ENCODE results near the gene DCTD.

Gene DCTD

DNA sequence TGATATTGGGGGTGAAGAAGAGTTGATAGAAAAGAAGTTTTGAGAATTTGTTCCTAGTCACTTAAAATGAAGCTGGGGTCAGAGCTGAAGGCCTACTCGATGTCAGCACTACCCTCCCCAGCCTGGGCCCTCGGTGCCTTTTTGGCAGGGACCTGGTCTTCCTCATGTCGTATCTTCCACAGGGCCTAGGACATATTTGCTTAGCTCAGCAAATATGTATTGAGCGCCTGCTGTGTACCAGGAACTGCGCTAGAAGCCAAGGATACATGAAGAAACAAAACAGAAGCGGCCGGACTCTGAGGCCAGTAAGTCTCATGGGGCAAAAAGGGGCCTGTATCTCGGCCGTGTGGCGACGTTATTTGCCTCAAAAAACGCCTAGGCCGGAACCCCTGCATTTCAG lies 44.3 kb downstream of the DCTD start:
- no peak for DNase-seq (ENCODE audit: low read depth in 2 of 2)

DNA sequence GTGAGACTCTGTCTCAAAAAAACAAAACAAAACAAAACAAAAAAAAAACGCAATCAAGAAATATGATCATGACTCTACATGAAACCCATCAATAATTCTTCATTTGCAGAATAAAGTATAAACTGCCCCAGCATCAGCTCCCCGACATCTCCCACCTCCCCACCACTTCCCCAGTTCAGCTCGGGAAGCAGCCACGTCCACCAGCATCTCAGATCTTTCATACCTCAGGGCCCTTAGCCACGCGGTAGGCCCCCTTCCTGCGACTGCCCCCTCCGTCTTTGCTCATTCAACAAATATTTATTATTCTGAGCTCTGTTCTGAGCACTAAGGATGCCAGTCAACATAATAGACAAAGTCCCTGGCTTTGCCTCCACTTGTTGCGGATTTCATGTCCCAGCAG lies 45.6 kb downstream of the DCTD start:
- DNase-seq (ENCODE audit: low read depth in 2 of 2), result no peak

DNA sequence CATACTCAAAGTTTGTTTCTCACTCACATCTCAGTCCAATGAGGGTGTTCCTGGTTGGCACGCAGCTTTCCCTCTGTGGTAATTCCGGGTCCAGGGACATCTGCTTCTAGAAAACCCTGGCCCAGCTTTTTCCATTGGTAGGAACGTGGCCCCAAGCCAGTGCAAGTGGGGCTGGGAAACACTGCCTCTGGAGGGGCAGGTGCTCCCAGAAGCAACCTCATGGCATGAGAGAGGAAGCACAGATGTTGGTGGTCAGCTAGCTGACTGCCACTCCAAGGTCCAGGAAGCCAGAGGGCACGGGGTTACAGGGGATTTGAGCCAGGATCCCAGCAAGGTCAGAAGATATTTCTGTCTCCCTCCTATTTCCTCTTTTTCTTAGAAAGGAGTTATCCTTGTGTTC lies 47.5 kb downstream of the DCTD start:
- no peak for DNase-seq (ENCODE audit: low read depth in 2 of 2)

DNA sequence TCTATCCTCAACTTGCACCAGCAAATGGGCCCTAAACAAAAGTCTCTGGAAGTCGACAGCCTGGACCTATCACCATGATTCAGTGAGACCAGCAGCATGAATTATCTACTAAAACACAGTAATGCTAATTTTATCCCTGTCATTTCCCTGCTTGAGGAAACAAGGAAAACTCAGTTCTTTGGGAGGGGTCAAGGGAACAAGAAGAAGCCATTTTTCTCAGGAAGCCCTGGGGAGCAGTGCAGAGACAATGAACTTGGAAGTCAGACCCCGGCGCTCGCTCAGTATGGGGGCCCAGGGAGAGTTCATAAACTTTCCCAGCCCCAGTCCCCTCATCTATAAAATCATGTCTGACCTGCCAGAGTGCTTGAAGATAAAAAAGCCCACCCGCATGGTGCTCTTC lies 50.4 kb downstream of the DCTD start:
- no peak for DNase-seq (ENCODE audit: low read depth in 2 of 2)

DNA sequence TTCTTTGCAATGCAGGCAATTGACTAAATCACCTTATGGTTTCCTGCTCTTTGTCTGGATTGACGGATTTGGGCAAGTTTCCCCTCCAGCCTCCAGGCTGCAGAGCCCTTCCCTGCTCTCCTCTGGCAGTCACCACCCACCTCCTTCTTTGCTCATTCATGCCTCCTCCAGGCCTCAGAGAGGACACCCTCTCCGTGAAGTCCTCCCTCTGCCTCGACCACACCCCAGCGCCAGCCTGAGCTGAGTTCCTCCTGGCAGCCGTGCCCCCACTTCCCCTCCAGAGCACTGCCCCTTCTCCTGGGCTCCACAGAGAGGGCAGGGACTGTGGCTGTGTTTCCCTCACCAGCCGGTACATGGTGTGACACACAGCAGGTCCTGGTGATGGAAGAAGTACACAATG lies 53.7 kb downstream of the DCTD start:
- DNase-seq (ENCODE audit: low read depth in 2 of 2), result no peak

DNA sequence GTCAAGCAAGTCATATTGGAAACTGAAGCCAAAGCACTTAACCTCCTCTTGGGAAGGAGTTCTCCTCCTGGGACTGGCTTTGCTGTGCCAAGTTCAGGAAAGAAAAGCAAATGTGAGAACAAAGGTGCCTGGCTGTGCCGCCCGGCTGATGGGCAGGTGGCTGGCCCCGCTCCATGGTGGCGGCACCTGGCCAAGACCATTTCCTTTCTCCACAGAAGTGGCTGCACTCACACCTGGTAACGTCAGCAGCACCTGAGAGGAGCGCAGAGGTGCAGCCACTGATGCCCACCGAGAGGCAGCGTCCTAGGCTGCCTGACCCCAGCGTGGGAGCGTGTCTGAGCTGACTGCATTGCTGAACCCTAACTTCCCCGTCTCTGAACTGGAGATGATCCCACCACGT lies 54.3 kb downstream of the DCTD start:
- DNase-seq (ENCODE audit: low read depth in 2 of 2), result no peak

DNA sequence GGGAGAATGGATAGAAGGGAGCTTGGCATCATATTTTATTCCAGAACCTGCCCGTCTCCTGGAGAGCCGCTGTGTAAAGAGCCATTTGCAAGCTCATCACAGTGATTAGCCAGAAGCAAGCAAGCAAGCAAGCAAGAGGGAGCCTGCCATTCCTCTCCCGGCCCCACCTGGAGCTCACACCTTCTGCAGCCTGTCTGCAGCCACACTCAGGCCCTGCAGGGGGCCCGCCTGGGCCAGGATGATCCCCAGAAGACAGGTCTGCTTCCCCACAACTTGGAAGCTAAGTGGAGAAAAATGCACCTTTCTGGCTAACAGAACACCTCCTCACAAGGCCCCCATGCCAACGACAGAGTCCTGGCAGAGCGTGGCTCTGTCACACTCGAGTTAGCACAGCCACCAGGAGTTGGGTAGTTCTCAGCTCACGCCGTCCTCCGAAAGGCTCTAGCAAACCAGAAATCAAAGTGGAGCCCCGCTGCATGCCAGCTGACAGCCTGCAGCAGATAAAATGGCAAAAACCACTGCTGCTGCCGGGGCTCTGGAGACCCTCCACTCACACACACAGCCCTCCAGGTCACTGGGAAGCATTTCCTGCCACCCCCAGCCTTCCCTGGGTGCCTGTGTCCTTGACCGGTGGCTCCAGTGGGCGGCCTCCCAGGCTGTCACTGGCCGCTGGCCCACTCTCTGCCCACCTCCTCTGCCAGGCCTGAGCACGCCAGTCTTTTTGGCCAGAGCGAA lies 54.9 kb downstream of the DCTD start:
- DNase-seq (ENCODE audit: low read depth in 2 of 2), result no peak

DNA sequence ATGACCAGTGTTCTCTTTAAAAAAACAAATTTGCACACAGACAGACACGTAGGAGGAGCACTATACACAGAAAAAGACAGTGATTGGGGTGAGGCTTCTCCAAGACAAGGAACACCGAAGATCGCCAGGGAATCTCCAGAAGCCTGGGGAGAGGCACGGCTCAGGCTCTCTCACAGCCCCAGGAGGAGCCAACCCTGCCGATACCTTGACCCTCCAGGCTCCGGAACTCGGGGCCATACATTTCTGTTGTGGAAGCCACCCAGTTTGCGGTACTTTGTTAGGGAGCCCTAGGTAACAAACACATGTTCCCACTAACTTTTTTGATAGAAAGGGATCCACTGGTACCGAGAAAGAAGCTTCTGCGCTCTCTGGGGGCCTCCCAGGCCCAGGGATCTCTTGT lies 55.8 kb downstream of the DCTD start:
- DNase-seq (ENCODE audit: low read depth in 2 of 2), result no peak

DNA sequence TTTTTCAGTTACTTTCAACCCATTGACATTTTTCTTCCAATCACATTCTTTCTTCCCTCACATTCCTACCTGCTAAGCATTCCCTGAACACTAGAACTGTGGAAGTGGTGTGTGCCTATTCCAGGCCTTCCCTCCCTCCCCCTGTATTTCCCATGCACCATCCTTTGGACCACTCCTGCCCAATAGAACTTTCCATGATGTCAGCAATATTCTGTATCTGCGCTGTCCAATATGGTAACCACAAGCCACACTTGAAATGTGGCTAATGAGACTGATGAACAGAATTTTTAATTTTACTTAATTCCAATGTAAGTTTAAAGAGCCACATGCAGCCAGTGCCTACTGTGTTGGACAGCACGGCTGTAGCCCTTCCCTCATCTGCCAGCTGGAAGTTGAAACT lies 57.5 kb downstream of the DCTD start:
- DNase-seq (ENCODE audit: low read depth in 2 of 2), result no peak

DNA sequence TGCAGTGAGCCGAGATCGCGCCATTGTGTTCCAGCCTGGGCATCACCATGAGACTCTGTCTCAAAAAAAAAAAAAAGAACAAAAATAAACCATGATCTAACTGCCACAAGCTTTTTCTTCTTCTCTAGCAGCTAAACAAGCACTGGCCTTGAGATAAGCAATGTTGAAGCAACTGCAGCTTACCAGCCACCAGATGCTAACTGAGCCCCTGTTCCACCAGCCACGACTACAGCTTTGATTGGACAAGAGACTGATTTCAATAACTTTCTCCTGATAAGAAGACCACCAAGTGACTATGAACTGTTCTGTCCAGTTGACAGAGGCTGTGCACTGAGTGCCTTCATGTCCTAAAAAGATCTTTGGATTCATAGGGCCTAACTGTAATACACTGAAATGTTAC lies 58.5 kb downstream of the DCTD start:
- no peak for DNase-seq (ENCODE audit: low read depth in 2 of 2)

DNA sequence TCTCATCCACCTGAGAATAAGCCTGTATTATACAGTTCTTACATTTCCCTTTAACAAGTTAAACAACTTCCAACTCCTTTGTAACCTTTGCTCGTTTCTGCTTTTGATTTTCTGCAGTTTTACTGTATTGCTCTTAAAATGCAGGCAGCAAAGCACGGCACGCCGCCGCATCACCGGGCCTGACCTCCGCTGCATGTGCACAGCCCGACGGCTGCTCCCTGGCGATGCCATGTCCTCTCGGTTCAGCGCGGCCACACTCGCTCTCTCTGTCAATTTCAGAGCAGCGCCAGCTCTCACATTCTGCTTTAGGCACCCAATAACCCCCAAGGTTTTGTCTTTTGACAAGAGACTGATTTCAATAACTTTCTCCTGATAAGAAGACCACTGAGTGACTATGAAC lies 60.3 kb downstream of the DCTD start:
- DNase-seq (ENCODE audit: low read depth in 2 of 2), result no peak

DNA sequence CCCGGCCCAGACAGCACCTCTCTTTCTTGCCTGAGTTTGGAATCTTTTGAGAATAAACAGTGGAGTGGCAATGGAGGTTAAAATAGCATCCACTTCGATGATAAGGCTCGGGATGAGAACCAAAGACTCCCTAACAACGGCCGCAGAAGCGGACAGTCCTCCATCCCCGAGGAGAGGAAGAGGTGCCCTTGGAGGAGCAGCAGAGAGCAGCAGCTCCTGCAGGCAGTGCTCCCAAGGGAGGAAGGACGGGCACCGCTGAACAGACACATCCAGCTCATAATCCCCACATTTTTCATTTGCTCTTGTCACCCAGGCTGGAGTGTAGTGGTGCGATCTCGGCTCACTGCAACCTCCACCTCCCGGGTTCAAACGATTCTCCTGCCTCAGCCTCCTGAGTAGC lies 61.3 kb downstream of the DCTD start:
- no peak for DNase-seq (ENCODE audit: low read depth in 2 of 2)

DNA sequence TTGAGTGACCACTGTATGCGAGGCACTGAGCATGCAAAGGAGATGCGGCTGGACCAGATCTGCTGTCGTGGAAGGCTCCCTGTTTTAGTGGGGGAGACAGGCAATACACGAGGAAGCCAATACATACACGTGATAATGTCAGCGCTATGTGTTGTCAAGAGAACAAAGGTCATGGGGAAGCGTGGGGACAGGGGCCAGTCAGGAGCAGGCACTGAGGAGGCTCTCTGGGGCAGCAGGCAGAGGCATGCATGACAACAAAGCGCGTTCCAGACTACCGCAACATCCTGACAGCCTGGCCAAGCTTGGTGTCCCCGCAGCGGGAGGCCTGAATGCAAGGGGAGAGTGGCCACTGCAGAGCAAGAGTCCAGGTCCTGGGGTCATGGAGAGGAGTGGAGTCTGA lies 61.9 kb downstream of the DCTD start:
- no peak for DNase-seq (ENCODE audit: low read depth in 2 of 2)

DNA sequence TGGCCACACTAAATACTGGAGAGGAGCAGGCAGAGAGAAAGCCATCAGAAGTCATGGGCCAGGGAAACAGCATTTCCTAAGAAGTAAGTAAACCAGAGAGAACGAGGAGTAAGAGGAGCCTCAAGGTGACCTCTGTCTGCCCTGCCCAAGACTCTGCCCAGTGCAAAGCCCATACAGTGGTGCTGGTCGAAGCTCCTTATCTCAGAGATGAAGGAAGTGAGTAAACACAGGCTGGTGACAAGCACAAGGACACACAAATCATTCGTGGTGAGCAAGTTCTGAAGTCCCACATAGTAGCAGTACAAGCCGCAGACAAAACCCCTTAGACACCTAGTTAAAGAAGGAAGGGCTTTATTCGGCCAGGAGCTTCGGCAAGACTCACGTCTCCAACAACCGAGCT lies 62.7 kb downstream of the DCTD start:
- no peak for DNase-seq (ENCODE audit: low read depth in 2 of 2)

DNA sequence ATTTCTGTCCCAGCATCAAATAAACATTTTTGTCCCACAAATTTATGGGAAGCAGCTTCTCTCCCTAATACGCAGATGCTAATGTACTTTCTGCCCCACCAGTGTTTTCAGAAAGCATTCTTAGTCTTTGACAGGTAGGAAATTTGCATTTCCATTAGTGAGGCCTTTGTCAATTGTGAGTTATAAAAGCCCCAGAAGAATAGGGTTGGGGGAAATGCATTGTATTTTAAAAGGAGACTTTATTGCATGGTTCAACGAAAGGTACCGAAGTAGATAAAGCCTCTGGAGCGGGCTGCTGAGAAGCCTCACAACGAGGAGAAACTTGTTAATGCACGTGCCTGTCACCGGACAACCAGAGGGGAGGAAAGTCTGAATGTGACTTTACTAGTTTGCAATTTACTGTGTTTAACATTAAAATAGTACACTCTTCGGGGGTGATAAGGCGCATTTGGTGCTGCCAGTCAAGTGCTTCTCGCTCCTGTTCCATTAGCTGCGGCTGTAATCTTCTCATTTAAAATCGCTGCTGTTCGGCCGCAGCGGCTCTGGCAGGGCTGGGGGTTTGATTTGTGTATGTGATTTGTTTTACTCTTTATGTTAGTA lies 63.4 kb downstream of the DCTD start:
- no peak for DNase-seq (ENCODE audit: low read depth in 2 of 2)

DNA sequence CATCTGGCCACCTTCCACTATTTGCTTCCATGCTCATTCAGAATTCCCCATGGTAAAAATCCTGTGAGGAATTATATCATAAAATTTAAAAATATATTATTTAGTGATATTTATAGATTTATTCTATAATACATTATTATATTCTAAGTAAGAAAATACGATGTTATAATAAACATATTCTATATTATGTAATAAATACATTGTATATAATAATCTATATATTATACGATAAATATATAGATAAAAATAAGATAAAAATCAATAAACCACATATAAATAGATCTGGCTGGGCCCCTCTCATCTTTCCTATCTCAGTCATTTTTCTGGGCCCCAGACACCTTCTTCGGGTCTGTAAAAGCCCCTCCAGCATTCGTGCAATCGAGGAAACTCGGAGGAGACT lies 68.5 kb downstream of the DCTD start:
- DNase-seq (ENCODE audit: low read depth in 2 of 2), result no peak

DNA sequence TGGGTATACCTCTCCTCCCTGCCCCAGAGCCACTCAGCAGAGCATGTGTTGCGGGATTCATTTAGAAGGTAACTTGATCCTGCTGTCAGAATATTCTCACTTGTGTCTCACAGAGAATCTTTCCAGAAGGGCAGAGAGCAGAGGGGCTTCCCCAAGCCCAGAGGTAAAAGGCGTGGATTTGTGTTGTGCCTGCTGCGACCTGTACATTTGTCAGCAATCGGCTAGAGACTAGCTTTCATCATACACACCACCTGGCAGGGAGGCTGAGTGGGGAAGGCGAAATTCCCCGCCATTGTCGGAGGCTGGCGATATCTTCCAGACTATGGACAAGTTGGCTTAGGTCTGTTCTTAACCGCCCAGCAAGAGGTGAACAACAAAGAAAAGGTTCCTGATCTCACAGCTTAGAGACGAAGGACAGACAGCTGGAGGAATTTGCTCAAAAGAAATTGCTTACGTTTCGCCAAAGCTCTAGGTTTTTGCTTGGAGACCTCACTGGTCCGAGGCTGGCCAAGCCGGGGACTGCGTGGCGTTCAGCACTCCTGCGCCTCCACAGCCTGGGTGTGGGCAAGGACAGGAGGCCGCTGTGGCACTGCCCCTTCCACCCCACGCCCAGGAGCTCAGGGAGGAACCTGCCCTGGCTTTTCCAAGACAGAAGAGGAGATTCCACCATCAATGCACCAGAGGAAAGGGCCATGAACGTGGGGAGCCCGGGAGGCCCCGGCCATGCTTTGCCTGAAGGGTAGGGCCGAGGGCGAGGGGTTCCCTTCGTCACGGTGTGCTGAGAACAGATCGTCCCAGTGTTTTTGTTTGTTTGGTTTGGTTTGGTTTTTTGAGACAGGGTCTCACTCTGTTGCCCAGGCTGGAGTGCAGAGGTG lies 69.4 kb downstream of the DCTD start:
- no peak for DNase-seq (ENCODE audit: low read depth in 2 of 2)

DNA sequence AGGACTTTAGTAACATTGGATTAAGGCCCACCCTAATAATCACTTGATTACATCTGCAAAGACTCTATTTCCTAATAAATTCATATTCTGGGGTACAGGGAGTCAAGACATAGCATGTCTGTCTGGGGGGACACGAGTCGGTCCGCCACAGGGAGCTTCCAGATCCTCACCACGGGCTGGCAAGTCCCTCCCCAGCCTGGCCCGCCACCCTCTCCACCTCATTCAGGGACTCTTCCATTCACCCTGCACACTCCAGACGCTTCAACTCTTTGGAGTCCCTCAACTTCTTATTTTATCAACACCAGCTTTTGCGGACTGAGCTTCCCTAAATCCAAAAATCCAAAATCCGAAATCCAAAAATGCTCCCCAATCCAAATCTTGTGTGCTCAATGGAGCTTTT lies 71.2 kb downstream of the DCTD start:
- DNase-seq (ENCODE audit: low read depth in 2 of 2), result no peak

DNA sequence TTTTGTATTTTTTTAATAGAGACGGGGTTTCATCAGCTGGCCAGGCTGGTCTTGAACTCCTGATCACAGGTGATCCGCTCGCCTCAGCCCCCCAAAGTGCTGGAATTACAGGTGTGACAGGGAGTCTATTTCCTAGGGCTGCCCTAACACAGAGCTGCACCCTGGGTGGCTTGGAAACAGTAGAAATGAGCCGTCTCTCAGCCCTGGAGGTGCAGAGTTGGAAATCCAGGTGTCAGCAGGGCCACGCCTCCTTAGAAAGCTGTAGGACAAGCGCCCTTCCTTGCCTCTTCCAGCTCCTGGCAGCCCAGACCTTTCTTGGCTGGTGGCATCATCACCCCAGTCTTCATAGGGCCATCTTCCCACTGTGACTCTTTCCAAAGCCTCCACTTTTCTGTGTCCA lies 71.6 kb downstream of the DCTD start:
- no peak for DNase-seq (ENCODE audit: low read depth in 2 of 2)

DNA sequence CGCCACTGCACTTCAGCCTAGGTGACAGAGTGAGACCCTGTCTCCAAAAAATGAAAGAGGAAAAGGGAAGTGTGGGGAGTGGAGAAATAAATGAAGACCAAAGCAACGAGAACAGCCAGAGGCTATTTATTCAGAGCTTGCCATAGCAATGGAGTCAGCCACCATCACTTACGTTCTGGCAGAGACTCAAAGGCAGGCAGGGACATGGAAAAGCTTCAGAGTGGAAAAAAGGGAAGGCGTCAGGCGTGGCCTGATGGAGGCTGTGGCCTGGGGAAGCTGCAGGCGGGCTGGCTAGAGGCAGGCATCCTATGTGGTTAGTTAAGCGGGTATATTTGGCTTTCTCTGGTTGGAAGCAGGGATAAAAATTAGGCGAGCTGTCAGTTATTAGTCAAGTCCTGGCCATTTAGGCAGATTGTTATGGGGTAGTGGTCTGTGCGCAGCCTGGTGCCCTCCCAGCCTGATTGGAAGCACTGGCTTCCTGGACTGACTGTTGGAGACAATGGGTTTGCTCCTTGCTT lies 73.3 kb downstream of the DCTD start:
- no peak for DNase-seq (ENCODE audit: low read depth in 2 of 2)

DNA sequence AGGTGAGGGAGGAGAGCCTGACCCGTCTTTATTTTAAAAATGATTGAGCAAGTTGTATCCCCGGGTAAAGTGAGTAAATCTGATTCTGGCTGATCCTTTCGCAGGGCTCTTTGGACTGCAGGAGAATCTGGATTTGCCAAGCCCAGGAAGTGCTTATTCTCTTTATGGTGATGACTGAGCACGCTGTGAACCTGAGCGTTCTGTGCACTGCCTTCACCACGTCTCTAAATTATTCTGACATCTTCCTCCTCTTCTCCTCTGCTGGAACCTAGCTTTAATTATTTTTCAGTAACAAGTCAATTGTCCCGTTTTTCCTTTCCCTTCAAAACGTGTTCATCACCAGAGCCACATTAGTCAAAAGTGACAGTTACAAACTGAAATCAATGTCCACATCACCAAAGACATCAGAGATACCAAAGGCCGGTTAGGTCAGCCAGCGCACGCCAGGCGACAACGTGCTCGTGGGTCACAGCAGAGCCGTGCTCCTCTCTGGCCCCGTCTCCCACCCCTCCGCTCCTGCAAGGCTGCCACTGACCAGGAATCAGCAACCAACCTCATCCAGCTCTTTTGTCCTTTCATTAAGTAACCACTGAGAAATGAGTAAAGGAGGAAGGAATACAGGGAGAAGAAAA lies 74.3 kb downstream of the DCTD start:
- DNase-seq (ENCODE audit: low read depth in 2 of 2), result no peak

DNA sequence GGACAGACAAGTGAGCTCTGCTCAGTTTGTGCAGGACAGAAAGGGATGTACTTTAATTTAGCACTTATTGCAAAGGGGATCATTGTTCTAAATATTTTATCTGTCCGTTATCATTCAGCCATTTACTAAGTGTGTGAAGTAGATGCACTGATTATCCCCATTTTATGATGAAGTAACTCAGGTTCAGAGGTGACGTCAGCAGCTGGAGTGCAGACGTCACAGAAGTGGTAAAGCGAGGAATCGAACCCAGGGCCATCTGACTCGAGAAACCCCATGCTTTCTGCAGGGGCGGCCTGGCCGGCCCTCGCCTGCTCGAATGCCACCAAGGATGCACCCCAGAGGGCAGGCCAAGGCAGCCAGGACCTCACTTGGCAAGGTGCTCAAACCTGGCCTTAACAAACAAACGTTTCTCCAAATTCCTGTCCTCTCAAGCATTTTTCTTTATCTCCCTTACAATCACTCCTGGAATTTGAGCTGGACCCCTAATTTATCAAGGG lies 75.0 kb downstream of the DCTD start:
- no peak for DNase-seq (ENCODE audit: low read depth in 2 of 2)
